Neural cell (in vitro differentiated cells): ENCODE results near the gene BCL7B.

Source experiments
- EP300 ChIP-seq: fragments of 450-650 bp; conservative IDR thresholded peaks from 2 replicates; pipeline ENCODE4 v1.6.1; 2014; ENCODE audit warnings: antibody characterized with exemption, mild to moderate bottlenecking, moderate library complexity; ENCODE audit not compliant: poor library complexity, severe bottlenecking
- EZH2 ChIP-seq: fragments of 200-600, 300-800 bp; shearing (Covaris generic), sonication (generic); IDR thresholded peaks from 2 replicates; pipeline ENCODE4 v1.6.1; 2014; ENCODE audit warnings: antibody characterized with exemption, low read length, borderline replicate concordance, mild to moderate bottlenecking; ENCODE audit not compliant: insufficient read depth, poor library complexity, severe bottlenecking
- MXI1 ChIP-seq: fragments of 450-650 bp; conservative IDR thresholded peaks from 2 replicates; pipeline ENCODE4 v1.6.1; 2014; ENCODE audit warnings: antibody characterized with exemption, mild to moderate bottlenecking; ENCODE audit not compliant: poor library complexity, severe bottlenecking

- TF ChIP-seq EP300 (no peak), EZH2 (no peak), MXI1 (no peak)
Measured at GRCh38 chr7:73541722-73542121, 15.8 kb downstream of the BCL7B start.
